BLaER1 treated with 17β-estradiol and CSF1 and Interleukin-3, amounts not matched to agents 10 nM and 100 nM (cell line): ENCODE results near the gene FRMD5.
"Not testable (repeated sequence)": the region's sequence is repeated elsewhere in the genome, so short reads cannot be mapped to it uniquely, and the experiment has no call there.

Experiments
- H3K27ac ChIP-seq, 11 experiments: shearing (Covaris generic); formaldehyde crosslinking; 2 replicates each; pipeline ENCODE4 v1.8.1; 2022
- H3K27me3 ChIP-seq, 11 experiments: shearing (Covaris generic); formaldehyde crosslinking; 2 replicates each; pipeline ENCODE4 v1.8.1; 2022
- H3K36me3 ChIP-seq, 11 experiments: shearing (Covaris generic); formaldehyde crosslinking; 2 replicates each; pipeline ENCODE4 v1.8.1; 2022
- H3K4me1 ChIP-seq, 10 experiments: shearing (Covaris generic); formaldehyde crosslinking; 2 replicates each; pipeline ENCODE4 v1.8.1; 2022
- H3K4me2 ChIP-seq, 11 experiments: shearing (Covaris generic); formaldehyde crosslinking; 2 replicates each; pipeline ENCODE4 v1.8.1; 2022
- H3K4me3 ChIP-seq, 10 experiments: shearing (Covaris generic); formaldehyde crosslinking; 2 replicates each; pipeline ENCODE4 v1.8.1; 2022
- H3K9ac ChIP-seq, 11 experiments: shearing (Covaris generic); formaldehyde crosslinking; 2 replicates each; pipeline ENCODE4 v1.8.1; 2022
- H3K9me3 ChIP-seq, 11 experiments: shearing (Covaris generic); formaldehyde crosslinking; replicated peaks in 1 of 11; 2 replicates each; pipeline ENCODE4 v1.8.1; 2022
- H4K20me1 ChIP-seq, 11 experiments: shearing (Covaris generic); formaldehyde crosslinking; 2 replicates each; pipeline ENCODE4 v1.8.1; 2022
- Cebpa-rat ChIP-seq, 11 experiments: shearing (Covaris generic); IDR thresholded peaks; 2 replicates each; pipeline ENCODE4 v1.8.1; 2022

The FRMD5 gene

DNA sequence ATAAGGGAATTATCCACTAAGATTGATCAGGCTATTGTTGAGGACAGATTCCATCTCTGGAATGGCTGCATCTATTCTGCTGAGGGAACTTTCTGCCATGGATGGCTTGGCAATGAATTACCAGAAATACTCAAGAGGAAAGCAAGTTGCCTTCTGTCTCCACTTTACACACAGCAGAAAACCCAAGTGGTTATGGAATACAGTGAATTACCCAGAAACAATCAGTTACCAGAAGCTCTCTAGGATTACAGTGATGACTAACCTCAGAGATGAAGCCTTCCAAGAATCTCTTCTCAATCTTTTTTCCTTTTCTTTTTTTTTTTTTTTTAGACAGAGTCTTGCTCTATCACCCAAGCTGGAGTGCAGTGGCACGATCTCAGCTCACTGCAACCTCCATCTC is 185.0 kb downstream of the FRMD5 start:
- Histone ChIP-seq H3K36me3 (no peaks in the 10 kb centered on the region), H3K4me1 (no peaks in the 10 kb centered on the region), H4K20me1 (no peaks in the 10 kb centered on the region), H3K9me3 (peaks cover 0 to 6% (median 0%) of the 10 kb centered on the region in 11 experiments; a peak in 1 of 22 replicates), H3K27me3 (no peaks in the 10 kb centered on the region), H3K4me3 (no peak overlapping the region), H3K4me2 (no peak overlapping the region), H3K9ac (no peak overlapping the region), H3K27ac (no peak overlapping the region)
- TF ChIP-seq Cebpa-rat (IDR thresholded peaks at IDR 0.05) = no peak

DNA sequence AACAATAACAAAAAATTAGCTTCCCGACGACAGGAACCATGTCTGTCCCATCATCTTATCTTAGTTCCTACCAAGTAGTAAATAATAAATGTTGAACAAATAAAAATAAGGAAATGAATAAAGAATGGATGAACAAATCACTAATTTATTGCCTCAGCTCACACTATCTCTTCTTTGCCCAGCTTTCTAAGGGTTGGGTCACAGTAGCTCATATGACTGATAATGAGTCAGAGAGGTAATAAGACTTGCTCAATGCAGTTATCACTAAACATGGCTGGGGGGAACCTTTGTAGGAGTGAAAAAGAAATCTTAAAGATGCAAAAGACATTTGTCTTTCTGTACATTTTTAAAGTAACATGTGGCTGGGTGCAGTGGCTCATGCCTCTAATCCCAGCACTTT is 186.0 kb downstream of the FRMD5 start:
- TF ChIP-seq Cebpa-rat (IDR thresholded peaks at IDR 0.05) = no peak
- Histone ChIP-seq H3K27me3 (no peaks in the 10 kb centered on the region), H3K4me2 (no peak overlapping the region), H4K20me1 (no peaks in the 10 kb centered on the region), H3K9me3 (peaks cover 0 to 6% (median 0%) of the 10 kb centered on the region in 11 experiments; a peak in 1 of 22 replicates), H3K36me3 (no peaks in the 10 kb centered on the region), H3K4me1 (no peaks in the 10 kb centered on the region), H3K4me3 (no peak overlapping the region), H3K9ac (no peak overlapping the region), H3K27ac (no peak overlapping the region)

DNA sequence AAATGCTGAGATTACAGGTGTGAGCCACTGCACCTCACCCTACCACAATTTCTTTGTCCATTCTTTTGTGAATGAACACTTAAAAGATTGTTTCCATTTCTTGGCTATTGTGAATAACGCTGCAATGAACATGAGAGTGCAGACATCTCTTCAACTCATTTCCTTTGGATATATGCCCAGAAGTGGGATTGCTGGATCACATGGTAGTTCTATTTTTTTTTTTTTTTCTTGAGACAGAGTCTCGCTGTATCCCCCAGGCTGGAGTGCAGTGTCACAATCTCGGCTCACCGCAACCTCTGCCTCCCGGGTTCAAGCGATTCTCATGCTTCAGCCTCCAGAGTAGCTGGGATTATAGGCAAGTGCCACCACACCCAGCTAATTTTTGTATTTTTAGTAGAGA is 194.8 kb downstream of the FRMD5 start:
- not testable (repeated sequence) for H3K27ac ChIP-seq, H3K27me3 ChIP-seq, H3K4me3 ChIP-seq, H3K9me3 ChIP-seq, H3K4me2 ChIP-seq, H3K4me1 ChIP-seq, H3K36me3 ChIP-seq, H3K9ac ChIP-seq, H4K20me1 ChIP-seq

DNA sequence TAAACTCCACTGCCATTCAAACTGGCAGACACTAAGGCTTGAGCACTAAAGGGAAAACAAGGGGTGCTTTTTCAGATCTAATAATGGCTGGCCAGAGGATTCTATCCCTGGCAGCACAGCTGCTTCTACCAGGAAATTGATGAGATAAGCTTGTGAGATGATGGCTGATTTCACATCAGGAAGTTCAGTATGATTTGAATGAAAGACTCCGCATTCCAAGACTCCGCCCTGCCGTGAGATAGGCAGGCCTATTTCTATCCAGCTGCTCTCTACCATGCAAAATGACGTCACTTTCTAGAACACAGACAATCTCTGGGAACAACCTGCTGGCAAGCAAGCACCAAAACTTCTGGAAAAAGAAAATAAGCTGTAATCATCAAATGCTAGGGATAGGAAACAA is 196.5 kb downstream of the FRMD5 start:
- Histone ChIP-seq H3K27ac (no peak overlapping the region), H3K36me3 (no peaks in the 10 kb centered on the region), H3K9ac (no peak overlapping the region), H3K4me1 (no peaks in the 10 kb centered on the region), H3K4me3 (no peak overlapping the region), H3K4me2 (no peak overlapping the region), H3K27me3 (no peaks in the 10 kb centered on the region), H3K9me3 (peaks cover 0 to 8% (median 0%) of the 10 kb centered on the region in 11 experiments; a peak in 2 of 22 replicates), H4K20me1 (no peaks in the 10 kb centered on the region)
- no peak for TF ChIP-seq Cebpa-rat (IDR thresholded peaks at IDR 0.05)

DNA sequence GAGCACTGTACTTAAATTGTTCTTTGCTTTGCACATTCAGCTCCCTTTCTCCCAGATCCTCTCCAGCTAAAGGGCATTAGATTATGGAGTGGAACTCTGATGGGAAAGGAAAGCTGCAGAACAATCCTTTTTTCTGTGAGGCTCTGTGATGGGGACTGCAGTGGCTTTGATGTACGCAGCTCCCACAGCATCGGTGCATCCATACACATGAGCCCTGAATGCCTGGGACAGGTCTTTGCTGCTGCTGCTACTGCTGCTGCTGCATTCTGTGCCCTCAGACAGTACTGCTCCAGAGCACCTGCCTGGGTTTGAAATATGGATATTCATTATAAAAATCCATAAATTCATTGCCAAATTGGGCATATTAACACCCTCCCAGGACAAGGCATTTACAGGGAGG is 203.9 kb downstream of the FRMD5 start:
- no peak overlapping the region for H3K27ac ChIP-seq

DNA sequence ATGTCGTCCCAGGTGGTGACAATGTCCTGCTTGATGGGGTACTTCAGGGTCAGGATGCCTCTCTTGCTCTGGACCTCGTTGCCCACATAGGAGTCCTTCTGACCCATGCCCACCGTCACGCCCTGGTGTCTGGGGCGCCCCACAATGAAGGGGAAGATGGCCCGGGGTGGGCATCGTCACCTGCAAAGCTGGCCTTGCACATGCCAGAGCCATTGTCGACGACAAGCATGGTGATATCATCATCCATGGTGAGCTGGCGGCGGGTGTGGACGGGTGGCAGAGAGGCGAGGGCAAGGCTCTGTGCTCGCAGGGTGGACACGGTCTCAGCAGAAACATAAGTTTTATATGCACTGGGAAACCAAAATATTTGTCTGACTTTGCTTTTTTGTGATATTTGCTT is 205.1 kb downstream of the FRMD5 start:
- H3K4me1 ChIP-seq = peaks cover 0 to 5% (median 0%) of the 10 kb centered on the region in 10 experiments; a peak in 1 of 20 replicates
- H3K9ac ChIP-seq = no peak overlapping the region
- no peak overlapping the region for H3K4me3 ChIP-seq
- no peak for TF ChIP-seq Cebpa-rat (IDR thresholded peaks at IDR 0.05)
- no peaks in the 10 kb centered on the region for H3K36me3 ChIP-seq
- H3K27ac ChIP-seq = no peak overlapping the region
- peaks cover 0 to 16% (median 0%) of the 10 kb centered on the region in 11 experiments; a peak in 3 of 22 replicates for H3K9me3 ChIP-seq
- no peaks in the 10 kb centered on the region for H3K27me3 ChIP-seq
- H4K20me1 ChIP-seq = no peaks in the 10 kb centered on the region
- H3K4me2 ChIP-seq = no peak overlapping the region

More for the DNA sequence above, 203.9 kb downstream of the FRMD5 start:
- no peak for TF ChIP-seq Cebpa-rat (IDR thresholded peaks at IDR 0.05)
- H3K4me2 ChIP-seq = no peak overlapping the region
- no peaks in the 10 kb centered on the region for H4K20me1 ChIP-seq
- no peak overlapping the region for H3K9ac ChIP-seq
- H3K4me1 ChIP-seq = peaks cover 0 to 5% (median 0%) of the 10 kb centered on the region in 10 experiments; a peak in 1 of 20 replicates
- H3K36me3 ChIP-seq = no peaks in the 10 kb centered on the region
- no peaks in the 10 kb centered on the region for H3K27me3 ChIP-seq
- peaks cover 0 to 16% (median 0%) of the 10 kb centered on the region in 11 experiments; a peak in 3 of 22 replicates for H3K9me3 ChIP-seq
- H3K4me3 ChIP-seq = no peak overlapping the region

DNA sequence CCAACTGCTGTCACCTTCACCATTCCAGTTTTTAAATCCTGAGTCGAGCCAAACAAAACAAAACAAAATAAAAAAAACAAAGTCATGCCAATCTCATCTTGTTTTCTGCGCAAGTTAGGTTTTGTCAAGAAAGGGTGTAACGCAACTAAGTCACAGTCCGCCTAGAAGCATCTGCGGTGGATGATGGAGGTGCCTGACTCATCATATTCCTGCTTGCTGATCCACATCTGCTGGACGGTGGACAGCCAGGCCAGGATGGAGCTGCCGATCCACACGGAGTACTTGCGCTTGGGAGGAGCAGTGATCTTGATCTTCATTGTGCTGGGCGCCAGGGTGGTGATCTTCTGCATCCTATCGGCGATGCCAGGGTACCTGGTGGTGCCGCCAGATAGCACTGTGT is 206.2 kb downstream of the FRMD5 start:
- H3K4me2 ChIP-seq = no peak overlapping the region
- no peak for TF ChIP-seq Cebpa-rat (IDR thresholded peaks at IDR 0.05)
- no peak overlapping the region for H3K27ac ChIP-seq
- no peak overlapping the region for H3K4me3 ChIP-seq
- no peaks in the 10 kb centered on the region for H3K36me3 ChIP-seq
- H3K27me3 ChIP-seq = no peaks in the 10 kb centered on the region
- no peaks in the 10 kb centered on the region for H4K20me1 ChIP-seq
- H3K4me1 ChIP-seq = peaks cover 0 to 5% (median 0%) of the 10 kb centered on the region in 10 experiments; a peak in 1 of 20 replicates
- H3K9me3 ChIP-seq = peaks cover 0 to 8% (median 0%) of the 10 kb centered on the region in 11 experiments; a peak in 3 of 22 replicates
- H3K9ac ChIP-seq = no peak overlapping the region

DNA sequence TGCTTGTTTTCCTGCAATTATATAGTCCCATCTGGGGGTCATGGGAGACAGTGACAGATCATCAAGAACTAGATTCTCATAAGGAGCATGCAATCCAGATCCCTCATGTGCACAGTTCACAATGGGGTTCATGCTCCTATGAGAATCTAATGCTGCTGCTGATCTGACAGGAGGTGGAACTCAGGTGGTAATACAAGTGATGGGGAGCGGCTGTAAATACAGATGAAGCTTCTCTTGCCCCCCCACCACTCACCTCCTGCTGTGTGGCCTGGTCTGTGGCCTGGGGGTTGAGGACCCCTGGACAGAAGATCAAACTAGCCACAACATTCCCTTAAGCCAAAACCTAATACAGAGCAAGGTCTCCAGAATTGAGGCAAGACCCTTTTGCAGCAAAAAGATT is 207.1 kb downstream of the FRMD5 start:
- H3K27ac ChIP-seq = no peak overlapping the region

DNA sequence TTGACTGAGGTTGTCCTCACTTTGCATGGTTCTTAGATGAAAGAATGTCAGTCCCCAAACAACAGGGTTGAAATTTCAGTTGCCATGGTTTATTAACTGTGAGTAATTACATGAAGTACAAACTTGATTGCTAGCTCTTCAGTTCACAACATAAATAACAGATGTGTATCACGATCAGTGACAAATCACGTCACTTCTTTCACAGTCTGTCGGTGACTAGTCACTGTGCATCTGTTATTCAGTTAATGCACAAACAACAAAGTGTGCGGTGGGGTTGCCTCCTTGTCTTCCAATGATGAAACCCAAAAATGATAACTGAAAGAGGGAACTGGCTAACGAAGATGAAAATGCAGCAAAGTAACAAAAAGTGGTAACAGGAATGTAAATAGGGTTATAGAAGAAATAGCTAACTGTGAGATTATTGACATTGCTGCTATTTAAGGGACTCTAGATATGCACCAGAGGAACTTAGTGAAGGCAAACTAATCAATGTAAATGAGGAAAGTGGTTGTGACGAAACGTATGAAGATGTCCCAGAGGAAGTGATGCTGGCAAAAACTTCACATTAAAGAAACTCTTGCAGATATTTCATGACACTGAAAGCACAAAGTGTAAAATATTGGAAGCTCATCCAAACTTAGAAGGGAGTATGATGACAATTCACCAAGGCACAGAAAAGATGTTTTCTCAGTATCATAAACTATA is 208.9 kb downstream of the FRMD5 start:
- Histone ChIP-seq H3K4me3 (no peak overlapping the region), H3K4me1 (peaks cover 0 to 5% (median 0%) of the 10 kb centered on the region in 10 experiments; a peak in 1 of 20 replicates), H3K4me2 (0 out of 22 replicates have a peak overlapping the region, but pooled peaks of 2 of the 11 experiments have one; percentile 4), H3K9ac (no peak overlapping the region), H4K20me1 (no peaks in the 10 kb centered on the region), H3K36me3 (no peaks in the 10 kb centered on the region), H3K9me3 (peaks cover 0 to 8% (median 0%) of the 10 kb centered on the region in 11 experiments; a peak in 1 of 22 replicates), H3K27ac (no peak overlapping the region), H3K27me3 (no peaks in the 10 kb centered on the region)
- no peak for TF ChIP-seq Cebpa-rat (IDR thresholded peaks at IDR 0.05)

More for the DNA sequence above, 207.1 kb downstream of the FRMD5 start:
- no peak for TF ChIP-seq Cebpa-rat (IDR thresholded peaks at IDR 0.05)
- Histone ChIP-seq H3K9ac (no peak overlapping the region), H3K4me3 (no peak overlapping the region), H3K9me3 (peaks cover 0 to 8% (median 0%) of the 10 kb centered on the region in 11 experiments; a peak in 1 of 22 replicates), H4K20me1 (no peaks in the 10 kb centered on the region), H3K4me2 (no peak overlapping the region), H3K36me3 (no peaks in the 10 kb centered on the region), H3K4me1 (peaks cover 0 to 5% (median 0%) of the 10 kb centered on the region in 10 experiments; a peak in 1 of 20 replicates), H3K27me3 (no peaks in the 10 kb centered on the region)

DNA sequence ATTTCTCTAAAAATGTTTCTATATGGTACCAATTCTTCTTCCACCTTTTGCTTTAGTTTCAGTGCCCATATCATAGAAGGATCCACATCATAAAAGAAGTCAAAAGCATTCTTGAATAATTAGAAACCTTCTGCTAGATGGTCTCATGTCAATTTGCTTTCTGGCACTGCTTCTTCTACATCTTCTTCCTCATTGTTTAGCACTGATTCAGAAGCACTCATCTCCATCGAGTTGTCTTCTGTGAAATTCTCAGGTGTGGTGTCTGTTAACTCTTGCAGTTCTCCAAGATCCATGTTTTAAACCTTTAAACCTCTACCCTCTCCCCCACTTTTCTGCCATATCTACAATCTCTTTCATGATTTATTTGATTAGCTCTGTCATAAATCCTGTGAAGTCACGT is 213.5 kb downstream of the FRMD5 start:
- TF ChIP-seq Cebpa-rat (IDR thresholded peaks at IDR 0.05) = no peak
- H3K27ac ChIP-seq = no peak overlapping the region
- H3K4me1 ChIP-seq = peaks cover 0 to 10% (median 6%) of the 10 kb centered on the region in 10 experiments; a peak in 9 of 20 replicates
- peaks cover 0 to 12% (median 8%) of the 10 kb centered on the region in 11 experiments; a peak in 15 of 22 replicates for H3K9me3 ChIP-seq
- H3K9ac ChIP-seq = no peak overlapping the region
- no peak overlapping the region for H3K4me3 ChIP-seq
- H3K27me3 ChIP-seq = no peaks in the 10 kb centered on the region
- H4K20me1 ChIP-seq = no peaks in the 10 kb centered on the region
- H3K36me3 ChIP-seq = no peaks in the 10 kb centered on the region
- H3K4me2 ChIP-seq = no peak overlapping the region
